GM19324 (cell line): Measurements from ENCODE around the gene MRI1.
"Not testable (repeated sequence)": the region's sequence is repeated elsewhere in the genome, so short reads cannot be mapped to it uniquely, and the experiment has no call there.

ENCODE experiments used
- ATAC-seq: cut with Tn5 transposase; IDR thresholded peaks from one replicate; pipeline ENCODE4 v1.9.1; 2021; ENCODE audit warnings: mild to moderate bottlenecking, moderate library complexity; ENCODE audit not compliant: unreplicated experiment, low FRiP score

MRI1 gene

DNA sequence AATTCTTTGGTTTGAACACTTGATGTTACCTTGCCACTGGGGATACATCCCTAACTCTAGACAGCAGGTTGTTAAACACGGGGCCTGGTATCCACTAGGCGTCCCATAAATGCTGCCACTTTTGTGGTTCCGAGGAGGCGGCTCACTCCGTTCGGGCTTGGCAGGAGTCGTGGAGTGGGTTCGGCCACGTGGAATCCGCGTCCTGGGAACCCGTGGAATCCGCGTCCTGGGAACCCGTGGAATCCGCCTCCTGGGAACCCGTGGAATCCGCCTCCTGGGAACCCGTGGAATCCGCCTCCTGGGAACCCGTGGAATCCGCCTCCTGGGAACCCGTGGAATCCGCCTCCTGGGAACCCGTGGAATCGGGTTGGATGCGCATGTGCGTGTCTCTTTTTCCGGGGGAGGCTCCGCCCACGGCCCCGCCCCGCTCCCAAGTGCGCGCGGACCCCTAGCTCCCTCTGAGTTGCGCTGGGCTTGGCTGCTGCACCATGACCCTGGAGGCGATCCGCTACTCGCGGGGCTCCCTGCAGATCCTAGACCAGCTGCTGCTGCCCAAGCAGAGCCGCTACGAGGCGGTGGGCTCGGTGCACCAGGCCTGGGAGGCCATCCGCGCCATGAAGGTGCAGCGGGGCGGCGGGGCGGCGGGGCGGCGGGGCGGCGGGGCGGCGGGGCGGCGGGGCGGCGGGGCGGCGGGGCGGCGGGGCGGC lies at the start of gene MRI1:
Gene MRI1, plus strand, starts transcription at position 422 of the 707 bp plus-strand sequence. Its CDS starts 67 bp downstream, at position 489.
- no peak for ATAC-seq

DNA sequence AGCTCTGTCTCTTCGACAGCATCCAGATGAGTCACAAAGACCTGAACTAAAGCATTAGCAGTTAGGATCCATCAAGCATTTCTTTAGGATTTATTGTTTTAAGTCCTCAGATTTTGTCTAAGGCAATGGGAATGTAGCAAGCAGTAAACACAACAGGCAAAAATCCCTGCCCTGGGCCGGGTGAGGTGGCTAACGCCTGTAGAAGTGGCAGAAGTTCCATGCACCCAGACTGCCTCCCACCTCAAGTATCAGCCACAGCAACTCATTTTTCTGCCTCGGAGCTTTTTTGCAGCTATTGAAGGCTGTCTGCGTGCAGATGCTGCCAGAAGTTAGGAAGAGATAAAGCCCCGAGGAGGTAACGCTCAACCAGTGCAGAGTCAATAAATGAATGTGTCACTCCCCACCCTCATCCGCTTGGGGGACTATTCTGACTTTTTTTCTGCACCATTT lies 47.1 kb upstream of the MRI1 start:
- ATAC-seq: no peak

DNA sequence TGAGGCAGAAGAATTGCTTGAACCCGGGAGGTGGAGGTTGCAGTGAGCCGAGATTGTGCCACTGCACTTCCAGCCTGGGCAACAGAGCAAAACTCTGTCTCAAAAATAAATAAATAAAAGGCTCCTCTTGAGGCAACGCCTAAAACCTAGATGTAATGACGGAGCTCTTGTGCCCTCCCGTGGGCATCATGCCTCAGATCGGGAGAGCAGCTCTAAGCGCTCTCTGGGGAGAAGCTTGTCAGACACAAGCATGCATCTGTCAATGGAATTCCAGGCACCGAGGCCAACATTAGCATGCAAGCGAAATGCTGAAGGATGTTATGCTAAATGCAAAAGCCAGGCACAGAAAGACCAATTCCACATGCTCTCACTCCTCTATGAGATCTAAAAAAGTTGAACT lies 45.6 kb upstream of the MRI1 start:
- ATAC-seq: no peak

DNA sequence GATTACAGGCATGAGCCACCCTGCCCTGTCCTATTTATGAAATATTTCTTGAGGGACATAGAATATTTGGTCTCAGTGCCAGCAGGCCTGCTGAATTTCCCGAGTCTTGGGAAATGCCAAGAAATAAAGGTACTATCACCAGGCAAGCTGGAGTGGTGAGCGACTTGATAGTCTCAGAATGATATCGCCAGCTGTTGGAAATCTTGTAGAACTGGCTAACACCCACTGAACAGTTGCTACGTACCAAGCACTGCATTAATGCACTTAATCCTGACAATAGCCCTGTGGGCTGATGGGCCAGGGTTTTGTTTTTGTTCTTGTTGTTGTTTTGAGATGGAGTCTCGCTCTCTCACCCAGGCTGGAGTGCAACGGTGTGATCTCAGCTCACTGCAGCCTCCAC lies 42.2 kb upstream of the MRI1 start:
- ATAC-seq: no peak

DNA sequence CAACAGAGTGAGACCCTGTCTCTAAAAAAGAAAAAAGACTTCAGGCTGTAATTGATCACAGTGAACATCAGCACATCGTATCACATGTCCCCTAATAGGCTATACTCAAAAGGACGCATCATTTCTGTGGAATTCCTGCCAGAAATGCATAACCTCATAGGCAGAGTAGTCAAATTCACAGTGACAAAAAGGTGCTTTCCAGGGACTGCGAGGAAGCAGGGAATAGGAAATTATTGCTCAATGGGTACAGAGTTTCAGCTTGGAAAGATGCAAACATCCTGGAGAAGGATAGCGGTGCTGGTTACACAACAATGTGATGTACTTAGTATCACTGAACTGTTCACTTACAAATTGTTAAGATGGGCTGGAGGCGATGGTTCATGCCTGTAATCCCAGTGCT lies 41.1 kb upstream of the MRI1 start:
- no peak for ATAC-seq

DNA sequence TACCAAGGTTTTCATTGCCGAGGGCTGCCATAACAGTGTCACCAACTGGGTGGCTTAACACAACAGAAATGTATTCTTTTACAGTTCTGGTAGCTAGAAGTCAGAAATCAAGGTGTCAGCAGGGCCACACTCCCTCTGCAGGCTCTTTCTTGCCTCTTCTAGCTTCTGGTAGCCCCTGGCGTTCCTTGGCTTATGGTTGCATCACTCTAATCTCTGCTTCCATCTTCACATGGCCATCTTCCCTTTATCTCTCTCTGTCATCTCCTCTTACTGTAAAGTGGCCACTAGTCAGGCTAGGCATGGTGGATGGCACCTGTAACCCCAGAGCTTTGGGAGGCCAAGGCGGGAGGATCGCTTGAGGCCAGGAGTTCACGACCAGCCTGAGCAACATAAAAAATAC lies 38.0 kb upstream of the MRI1 start:
- ATAC-seq: no peak

DNA sequence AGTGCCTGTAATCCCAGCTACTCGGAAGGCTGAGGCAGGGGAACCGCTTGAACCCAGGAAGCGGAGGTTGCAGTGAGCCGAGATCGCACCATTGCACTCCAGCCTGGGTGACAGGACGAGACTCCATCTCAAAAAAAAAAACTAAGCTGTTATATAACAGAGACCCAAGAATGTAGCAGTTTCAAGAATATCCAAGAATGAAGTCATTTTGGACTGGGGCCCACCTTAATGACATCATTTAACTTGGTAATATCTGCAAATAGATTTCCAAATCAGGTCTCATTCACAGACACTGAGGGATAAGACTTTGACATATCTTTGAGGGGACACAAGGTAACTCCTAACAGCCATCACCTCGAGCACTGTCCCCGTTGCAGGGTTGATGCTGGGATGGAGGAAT lies 36.5 kb upstream of the MRI1 start:
- no peak for ATAC-seq

DNA sequence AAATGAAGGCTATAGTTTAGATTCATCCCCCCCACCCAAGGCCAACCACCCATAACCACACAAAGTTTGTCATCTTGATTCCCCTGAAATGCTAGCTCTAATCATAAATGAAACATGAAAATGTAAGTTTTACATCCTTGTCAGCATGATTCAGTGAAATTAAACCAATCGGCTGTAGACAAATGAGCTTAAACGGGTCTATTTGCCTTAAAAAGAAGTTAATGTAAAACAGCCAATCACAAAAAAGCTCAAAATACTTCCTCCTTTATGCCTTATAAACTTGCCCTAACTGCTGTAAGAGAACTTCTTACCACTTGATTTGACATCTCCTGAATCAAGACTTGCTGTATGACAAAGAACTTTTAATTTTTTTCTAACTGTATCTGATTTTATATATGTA lies 34.5 kb upstream of the MRI1 start:
- ATAC-seq: no peak

DNA sequence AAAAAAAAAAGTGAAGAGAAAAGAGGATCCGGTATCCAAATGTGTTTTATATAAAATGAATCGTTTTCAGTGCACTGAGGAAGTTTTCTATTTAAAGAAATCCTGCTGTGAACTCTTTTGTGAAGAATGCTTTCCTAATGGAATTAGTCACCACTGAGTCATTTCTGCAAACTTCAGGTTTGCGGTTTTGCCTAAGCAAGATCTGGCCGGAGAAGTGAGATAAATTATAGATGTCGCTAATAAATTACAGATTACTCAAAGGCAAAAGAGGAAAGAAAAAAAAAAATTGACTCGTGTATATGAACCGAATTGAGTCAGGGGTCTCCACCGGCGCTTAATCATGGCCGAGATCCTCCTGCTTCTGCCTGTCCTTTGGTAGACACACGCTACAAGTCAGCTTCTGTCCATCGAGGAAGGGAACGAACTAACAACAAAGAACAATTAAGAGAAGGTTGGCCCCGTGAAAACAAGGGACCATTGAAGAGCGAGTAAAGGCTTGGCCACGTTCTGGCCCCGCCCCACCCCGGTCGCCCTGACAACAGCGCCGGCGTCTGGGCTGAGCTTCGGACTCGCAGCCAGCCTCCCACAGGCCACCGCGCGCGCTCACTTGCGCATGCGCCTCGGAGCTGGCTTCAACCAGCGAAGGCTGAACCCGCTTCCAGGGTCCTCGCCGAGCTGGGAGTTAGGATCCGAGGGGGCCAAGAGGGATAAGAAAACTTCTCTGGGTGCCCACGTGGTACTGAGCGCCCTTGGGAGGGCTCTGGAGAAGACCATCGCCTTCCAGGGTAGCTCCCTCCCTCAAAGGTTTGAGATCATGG lies 33.0 kb upstream of the MRI1 start:
- peak; percentile 96 for ATAC-seq

DNA sequence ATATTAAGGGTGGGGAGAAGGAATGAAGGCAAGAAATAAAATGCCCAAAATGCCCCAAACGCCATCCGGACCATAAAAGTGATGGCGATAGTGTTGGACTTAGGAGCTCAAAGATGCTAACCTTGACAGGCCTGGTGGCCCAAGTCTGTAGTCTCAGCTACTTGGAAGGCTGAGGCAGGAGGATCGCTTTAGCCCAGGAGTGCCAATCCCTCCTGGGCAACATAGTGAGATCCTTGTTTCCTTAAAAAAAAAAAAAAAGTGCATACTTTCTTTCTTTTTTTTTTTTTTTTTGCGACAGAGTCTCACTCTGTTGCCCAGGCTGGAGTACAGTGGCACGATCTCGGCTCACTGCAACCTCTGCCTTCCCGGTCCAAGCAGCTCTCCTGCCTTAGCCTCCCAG lies 32.0 kb upstream of the MRI1 start:
- ATAC-seq: no peak

DNA sequence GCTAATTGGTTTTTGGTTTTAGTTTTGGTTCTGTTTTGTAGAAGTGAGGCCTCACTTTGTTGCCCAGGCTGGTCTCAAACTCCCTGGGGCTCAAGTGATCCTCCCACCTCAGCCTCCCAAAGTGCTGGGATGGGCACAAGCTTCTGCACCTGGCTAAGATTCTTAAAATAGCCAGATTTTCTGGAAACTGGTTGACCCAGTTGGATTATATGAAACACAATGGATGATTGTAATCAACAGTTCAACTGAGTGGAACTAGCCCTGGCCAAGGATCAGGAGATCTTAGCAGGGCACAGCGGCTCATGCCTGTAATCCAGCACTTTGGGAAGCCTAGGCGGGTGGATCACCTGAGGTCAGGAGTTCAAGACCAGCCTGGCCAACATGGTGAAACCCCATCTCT lies 29.6 kb upstream of the MRI1 start:
- ATAC-seq: no peak

DNA sequence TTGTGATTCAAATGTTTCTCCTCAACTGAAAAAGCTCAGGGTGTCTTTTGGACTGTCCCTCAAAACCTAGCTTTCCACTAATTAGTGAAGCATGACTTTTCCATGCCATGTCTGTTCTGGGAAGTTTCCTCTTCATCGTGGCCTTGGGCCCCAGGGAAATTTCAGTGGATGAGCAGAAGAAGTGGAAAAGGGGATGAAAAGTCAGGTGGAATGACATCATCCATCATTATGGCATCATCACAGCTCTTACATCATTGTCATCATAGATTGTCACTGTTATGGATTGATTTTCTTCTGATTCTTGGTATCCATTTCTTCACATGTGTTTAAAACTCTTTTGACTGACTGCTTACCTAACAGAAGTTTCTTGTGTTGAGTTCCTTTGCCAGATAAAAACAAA lies 26.2 kb upstream of the MRI1 start:
- no peak for ATAC-seq

DNA sequence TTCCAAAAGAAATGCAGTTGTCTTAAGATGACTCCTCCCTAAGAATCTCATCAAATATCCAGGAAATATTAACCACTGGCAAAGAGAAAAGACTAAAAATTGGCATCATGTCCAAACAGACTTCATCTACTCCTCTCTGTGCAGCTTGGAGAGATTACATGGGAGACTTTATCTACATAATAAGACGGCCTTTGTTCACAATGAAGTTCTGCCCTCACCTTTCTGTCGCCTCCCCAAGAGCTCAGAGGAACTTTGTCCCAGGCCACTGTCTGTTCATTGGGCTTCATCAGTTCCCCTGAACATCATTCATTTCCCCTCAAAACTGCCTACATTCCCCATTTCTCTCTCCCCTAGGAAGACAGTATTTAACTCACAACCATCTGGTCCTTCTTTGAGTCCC lies 22.4 kb upstream of the MRI1 start:
- ATAC-seq: no peak

DNA sequence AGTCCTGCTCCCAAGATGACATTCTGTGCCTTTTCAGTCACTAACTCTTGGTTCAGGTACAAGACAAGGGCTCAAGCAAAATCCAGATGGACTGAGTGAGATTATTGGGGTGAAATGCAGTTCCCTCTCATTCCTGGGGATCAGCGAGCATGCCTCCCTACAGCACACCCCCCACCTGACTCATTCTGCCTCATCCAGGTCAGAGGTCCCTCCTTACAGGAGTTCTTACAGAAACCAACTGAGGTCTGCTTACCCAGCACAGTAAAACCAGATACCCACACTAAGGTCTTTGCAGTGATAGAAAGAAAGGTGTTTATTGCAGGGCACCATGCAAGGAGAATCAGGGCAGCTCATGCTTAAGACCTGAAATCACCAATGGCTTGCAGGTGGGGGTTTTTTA lies 21.6 kb upstream of the MRI1 start:
- ATAC-seq: no peak

DNA sequence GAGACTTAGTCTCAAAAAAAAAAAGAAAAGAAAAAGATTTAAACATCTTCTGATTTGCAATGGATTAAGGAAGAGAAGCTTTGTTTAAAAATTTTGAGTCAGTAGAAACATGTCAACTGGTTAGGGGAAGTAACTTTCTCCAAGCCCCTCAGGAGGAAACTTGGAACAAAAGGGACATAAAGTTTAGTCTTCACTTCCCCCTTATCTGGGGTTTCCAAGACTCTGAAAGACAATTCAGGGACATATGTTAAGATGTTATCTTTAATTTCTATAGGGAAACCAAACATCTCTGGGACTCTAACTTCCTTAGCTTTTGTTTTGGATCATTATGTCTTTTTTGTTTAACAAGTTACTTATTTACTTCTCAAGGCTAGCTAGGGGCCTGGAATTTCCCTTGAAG lies 20.1 kb upstream of the MRI1 start:
- ATAC-seq: no peak

DNA sequence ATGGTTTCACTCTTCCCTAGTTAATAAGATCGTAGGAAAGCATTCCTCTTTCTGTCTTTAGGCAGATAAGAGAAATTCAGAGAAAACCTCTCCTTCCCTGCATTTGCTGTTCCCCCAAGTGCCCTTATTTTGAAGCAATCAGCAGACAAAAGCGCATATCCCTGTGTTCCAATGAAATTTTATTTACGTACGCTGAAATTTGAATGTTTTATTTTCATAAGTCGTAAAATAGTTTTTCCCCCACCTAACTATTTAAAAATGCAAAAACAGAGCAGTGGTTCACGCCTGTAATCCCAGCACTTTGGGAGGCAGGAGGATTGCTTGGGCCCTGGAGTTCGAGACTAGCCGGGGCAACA lies 17.2 kb upstream of the MRI1 start:
- no peak for ATAC-seq

DNA sequence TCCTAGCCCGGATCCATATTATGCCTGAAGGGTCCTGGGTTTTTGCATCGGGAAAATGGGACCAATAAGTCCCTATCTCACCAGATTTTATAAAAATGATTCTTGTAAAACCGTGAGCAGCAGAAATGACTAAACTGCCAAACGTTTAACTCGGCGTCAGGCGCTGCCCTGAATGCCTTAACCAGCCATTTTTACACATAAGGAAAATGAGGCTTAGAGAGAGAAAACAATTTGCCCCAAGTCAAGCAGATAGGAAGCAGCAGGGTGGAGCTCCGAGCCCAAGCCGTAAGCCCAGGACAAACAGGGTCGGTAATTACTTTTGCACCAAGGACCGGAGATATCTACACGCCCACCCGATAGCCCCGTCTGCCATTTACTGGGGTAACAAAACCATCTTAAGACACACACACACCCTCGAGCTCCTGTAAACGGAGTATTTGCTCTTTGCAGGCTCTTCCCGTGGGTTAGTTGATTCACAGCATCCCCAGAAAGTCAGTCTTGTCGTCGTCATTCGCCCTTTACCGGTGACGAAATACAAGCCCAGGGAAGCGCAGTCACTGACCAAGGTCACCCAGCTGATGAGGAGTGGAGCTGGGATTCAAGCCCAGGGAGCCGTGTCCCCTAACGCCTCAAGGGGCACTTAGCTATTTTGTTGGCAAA lies 16.0 kb upstream of the MRI1 start:
- peak; percentile 2 for ATAC-seq

DNA sequence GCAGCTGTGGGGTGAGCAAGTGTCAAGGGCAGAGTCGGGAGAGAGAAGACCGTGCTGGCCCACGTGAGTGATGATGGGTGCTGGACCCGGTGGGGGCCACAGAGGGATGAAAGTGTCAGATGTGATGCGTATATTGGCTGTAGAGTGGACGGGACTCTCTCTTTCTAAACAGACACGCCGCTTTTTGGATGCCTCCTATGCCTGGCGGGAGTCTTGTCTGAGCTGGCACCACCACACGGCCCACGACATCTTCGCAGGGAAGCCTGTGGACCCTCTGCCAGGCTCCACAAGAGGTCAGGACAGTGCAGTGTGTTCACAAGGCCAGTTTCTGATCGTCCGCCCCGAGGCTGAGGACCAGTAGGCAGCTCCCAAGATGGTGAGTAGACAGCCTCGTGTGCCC lies 12.9 kb upstream of the MRI1 start:
- no peak for ATAC-seq

DNA sequence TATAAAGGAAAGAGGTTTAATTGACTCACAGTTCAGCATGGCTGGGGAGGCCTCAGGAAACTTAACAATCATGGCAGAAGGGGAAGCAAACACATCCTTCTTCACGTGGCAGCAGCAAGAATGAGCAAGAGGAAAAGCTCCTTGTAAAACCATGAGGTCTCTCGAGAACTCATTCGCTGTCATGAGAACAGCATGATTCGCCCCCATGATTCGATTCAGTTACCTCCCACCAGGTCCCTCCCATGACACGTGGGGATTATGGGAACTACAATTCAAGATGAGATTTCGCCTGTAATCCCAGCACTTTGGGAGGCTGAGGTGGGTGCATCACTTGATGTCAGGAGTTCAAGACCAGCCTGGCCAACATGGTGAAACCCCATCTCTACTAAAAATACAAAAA lies 10.7 kb upstream of the MRI1 start:
- not testable (repeated sequence) for ATAC-seq

DNA sequence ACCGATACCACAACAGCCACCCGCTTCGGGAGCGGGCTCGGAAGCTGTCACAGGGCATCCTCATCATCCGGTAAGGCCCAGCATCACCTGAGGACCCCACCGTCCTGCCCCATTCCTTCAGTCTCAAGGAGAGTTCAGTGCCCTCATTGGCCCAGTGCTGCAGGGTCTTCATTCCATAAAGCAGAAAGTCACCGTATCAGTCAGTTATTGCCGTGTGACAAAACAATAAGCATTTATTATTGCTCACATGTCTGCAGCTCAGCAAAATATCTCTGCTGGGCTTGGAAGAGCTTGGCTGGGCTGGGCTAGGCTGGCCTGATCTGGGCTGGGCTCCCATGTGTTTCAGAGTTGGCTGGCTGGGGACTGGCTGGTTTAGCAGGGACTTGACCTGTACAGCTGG lies 8.1 kb upstream of the MRI1 start:
- no peak for ATAC-seq
